Colonic mucosa (tissue), 4 donors: ENCODE results near the gene LYZL6. TPM values are rescaled to one million over a fixed set of nuclear protein-coding genes. Genes with fewer than 3 reads are reported as not detected.

Experiments
- DNase-seq: peaks from one replicate; pipeline ENCODE4 v3.0.0-alpha.2; 2020
- H3K27ac ChIP-seq: fragments of 200-600 bp; one replicate; pipeline ENCODE4 v1.8.0; 2021
- H3K27me3 ChIP-seq: fragments of 200-600 bp; one replicate; pipeline ENCODE4 v1.8.0; 2021
- H3K36me3 ChIP-seq: fragments of 200-600 bp; one replicate; pipeline ENCODE4 v1.8.0; 2021
- H3K4me1 ChIP-seq: fragments of 200-600 bp; one replicate; pipeline ENCODE4 v1.8.0; 2021; ENCODE audit warnings: mild to moderate bottlenecking
- H3K4me3 ChIP-seq: fragments of 200-600 bp; one replicate; pipeline ENCODE4 v1.8.0; 2021
- H3K9ac ChIP-seq, 2 donors: one replicate each; pipeline ENCODE4 v1.7.0; 2013; ENCODE audit warnings: control low read depth in 2 of 2, low read depth in 2 of 2, low read length in 2 of 2
- H3K9me3 ChIP-seq: fragments of 200-600 bp; one replicate; pipeline ENCODE4 v1.8.0; 2021
- intact Hi-C: fragments of 100-400 bp; cut with DNase I; formaldehyde crosslinking; loops from one replicate; pipeline ENCODE4 v1.14.1; 2022
- total RNA-seq, 2 donors: library from RNA; stranded (reverse); fragmentation: NEBNext Ultra II Directional in 1 of 2; extraction: Animal tissue kit (Norgen Biotek cat#: 25700) in 1 of 2; gene quantifications; one replicate each; pipeline ENCODE4 v1.2.1, GENCODE V29; 2021
- TF ChIP-seq, protein P1 (sequence below): fragments of 200-600 bp; IDR thresholded peaks from one replicate; pipeline ENCODE4 v1.8.0; 2022; ENCODE audit warnings: antibody characterized with exemption, mild to moderate bottlenecking
- donor health status: healthy.
- donor health status: DM: no; HTN: no; CAD: no.
- donor health status: DM: no; HTN: no; CAD: no.

LYZL6 gene
- total RNA-seq, 2 donors from 2014 or later = not detected

DNA sequence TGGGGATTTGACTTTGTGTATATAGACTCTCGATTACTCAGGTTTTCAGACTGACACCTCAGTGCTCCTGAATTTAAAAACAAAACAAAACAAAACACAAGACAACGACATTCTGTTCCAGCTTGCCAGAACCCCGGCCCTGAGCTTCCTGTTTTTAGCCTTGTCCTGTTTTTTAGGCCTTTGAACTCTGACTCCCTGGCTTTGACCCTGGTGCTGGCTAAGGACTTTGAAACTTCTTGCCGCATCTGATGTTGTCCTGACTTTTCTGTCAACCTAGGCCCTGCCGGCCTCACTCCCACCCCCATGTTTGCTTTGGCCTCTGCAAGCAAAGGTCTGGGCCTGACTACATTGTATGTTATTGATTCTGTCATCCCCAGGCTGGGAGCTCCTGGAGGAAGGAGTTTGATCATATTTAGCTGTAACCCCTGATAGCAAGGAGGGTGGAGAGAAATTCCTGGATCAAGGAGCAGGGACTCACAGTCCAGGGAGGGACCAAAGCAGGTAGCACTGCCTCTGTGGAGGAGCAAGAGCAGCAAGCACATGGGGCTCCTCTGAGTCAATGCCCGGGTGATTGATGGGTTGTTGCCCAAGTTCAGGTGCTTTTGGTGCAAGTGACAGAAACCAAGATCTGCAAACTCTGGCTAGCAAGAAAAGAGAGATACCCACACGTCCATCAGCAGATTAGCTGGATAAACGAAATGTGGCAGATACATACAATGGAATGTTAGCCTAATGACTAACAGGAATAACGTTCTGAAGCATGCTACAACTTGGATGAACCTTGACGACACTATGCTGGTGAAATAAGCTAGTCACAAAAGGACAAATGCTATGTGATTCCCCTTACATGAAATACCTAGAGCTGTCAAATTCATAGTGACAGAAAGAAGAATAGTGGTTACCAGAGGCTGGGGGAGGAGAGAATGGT, 30.1 kb upstream of the LYZL6 start:
- Histone ChIP-seq H3K36me3 (no peaks in the 10 kb centered on the region), H3K4me3 (no peak overlapping the region), H3K27ac (no peak overlapping the region), H3K9me3 (no peaks in the 10 kb centered on the region), H3K9ac (no peak overlapping the region), H3K4me1 (no peaks in the 10 kb centered on the region), H3K27me3 (no peaks in the 10 kb centered on the region)
- intact Hi-C loops = loop anchor here (10.0 kb wide), 1 partner anchor 511 kb away; the partner anchor contains the start of gene ZNHIT3
- DNase-seq = peak; percentile 30
- TF ChIP-seq, protein P1, sequence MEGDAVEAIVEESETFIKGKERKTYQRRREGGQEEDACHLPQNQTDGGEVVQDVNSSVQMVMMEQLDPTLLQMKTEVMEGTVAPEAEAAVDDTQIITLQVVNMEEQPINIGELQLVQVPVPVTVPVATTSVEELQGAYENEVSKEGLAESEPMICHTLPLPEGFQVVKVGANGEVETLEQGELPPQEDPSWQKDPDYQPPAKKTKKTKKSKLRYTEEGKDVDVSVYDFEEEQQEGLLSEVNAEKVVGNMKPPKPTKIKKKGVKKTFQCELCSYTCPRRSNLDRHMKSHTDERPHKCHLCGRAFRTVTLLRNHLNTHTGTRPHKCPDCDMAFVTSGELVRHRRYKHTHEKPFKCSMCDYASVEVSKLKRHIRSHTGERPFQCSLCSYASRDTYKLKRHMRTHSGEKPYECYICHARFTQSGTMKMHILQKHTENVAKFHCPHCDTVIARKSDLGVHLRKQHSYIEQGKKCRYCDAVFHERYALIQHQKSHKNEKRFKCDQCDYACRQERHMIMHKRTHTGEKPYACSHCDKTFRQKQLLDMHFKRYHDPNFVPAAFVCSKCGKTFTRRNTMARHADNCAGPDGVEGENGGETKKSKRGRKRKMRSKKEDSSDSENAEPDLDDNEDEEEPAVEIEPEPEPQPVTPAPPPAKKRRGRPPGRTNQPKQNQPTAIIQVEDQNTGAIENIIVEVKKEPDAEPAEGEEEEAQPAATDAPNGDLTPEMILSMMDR = no peak

- Histone ChIP-seq H3K4me3 (no peak overlapping the region), H3K36me3 (no peaks in the 10 kb centered on the region), H3K27me3 (no peaks in the 10 kb centered on the region), H3K4me1 (no peaks in the 10 kb centered on the region), H3K9me3 (no peaks in the 10 kb centered on the region), H3K27ac (no peak overlapping the region), H3K9ac (no peak overlapping the region)
- intact Hi-C loops = loop anchor here (10.0 kb wide), 1 partner anchor 512 kb away; the partner anchor contains the start of gene ZNHIT3
- TF ChIP-seq, protein P1 = no peak
- no peak for DNase-seq
Observed at GRCh38 chr17:35972945-35973332, 29.4 kb upstream of the LYZL6 start.

GRCh38 chr17:35972535-35972934, 29.0 kb upstream of the LYZL6 start:
- no peaks in the 10 kb centered on the region for H3K4me1 ChIP-seq
- no peaks in the 10 kb centered on the region for H3K9me3 ChIP-seq
- no peaks in the 10 kb centered on the region for H3K36me3 ChIP-seq
- TF ChIP-seq, protein P1 = no peak
- no peak for DNase-seq
- intact Hi-C loops = loop anchor here (10.0 kb wide), 1 partner anchor 512 kb away; the partner anchor contains the start of gene ZNHIT3
- H3K27ac ChIP-seq = no peak overlapping the region
- H3K27me3 ChIP-seq = no peaks in the 10 kb centered on the region
- no peak overlapping the region for H3K4me3 ChIP-seq
- H3K9ac ChIP-seq = no peak overlapping the region

- no peaks in the 10 kb centered on the region for H3K36me3 ChIP-seq
- no peaks in the 10 kb centered on the region for H3K4me1 ChIP-seq
- H3K4me3 ChIP-seq = no peak overlapping the region
- DNase-seq = no peak
- H3K27ac ChIP-seq = no peak overlapping the region
- TF ChIP-seq, protein P1 = no peak
- no peak overlapping the region for H3K9ac ChIP-seq
- H3K9me3 ChIP-seq = no peaks in the 10 kb centered on the region
- intact Hi-C loops = loop anchor here (10.0 kb wide), 1 partner anchor 513 kb away; the partner anchor contains the start of gene ZNHIT3
- H3K27me3 ChIP-seq = no peaks in the 10 kb centered on the region
Observed at GRCh38 chr17:35972066-35972465, 28.6 kb upstream of the LYZL6 start.

- TF ChIP-seq, protein P1 = peak; percentile 82
- no peaks in the 10 kb centered on the region for H3K4me1 ChIP-seq
- H3K9me3 ChIP-seq = no peaks in the 10 kb centered on the region
- peak; percentile 91 for DNase-seq
- H3K27me3 ChIP-seq = no peaks in the 10 kb centered on the region
- no peak overlapping the region for H3K4me3 ChIP-seq
- H3K36me3 ChIP-seq = no peaks in the 10 kb centered on the region
- H3K9ac ChIP-seq = no peak overlapping the region
- intact Hi-C loops = loop anchor here (2.0 to 10.0 kb wide), 2 partner anchors 179 to 515 kb away; partner anchors contain the start of gene ZNHIT3
- no peak overlapping the region for H3K27ac ChIP-seq
Observed at GRCh38 chr17:35969558-35970380, 26.3 kb upstream of the LYZL6 start.
